Adrenal gland (tissue), 19 donors: Measurements from ENCODE around the gene HSPA12A. TPM values are rescaled to one million over a fixed set of nuclear protein-coding genes. Genes with fewer than 3 reads are reported as not detected.

ENCODE experiments used
- DNase-seq, 7 donors: peaks; one replicate each; pipeline ENCODE4 v3.0.0-alpha.2; 2019 to 2020
- H3K27ac ChIP-seq, 5 donors: fragments of 200-600 bp; sonication (generic) in 4 of 5; 1 replicate in 3 of 5; 2 replicates in 2 of 5; pipeline versions ENCODE4 v1.5.1 to v1.8.0; 2016 to 2020; ENCODE audit warnings: mild to moderate bottlenecking in 1 of 5
- H3K27me3 ChIP-seq: fragments of 200-600 bp; 2 replicates; pipeline ENCODE4 v1.8.0; 2021
- H3K36me3 ChIP-seq, 2 donors: fragments of 200-600 bp; replicated peaks in 1 of 2; 1 replicate in 1 of 2; 2 replicates in 1 of 2; pipeline versions ENCODE4 v1.5.1 to v1.8.0; 2018 to 2022
- H3K4me1 ChIP-seq, 2 donors: fragments of 200-600 bp; replicated peaks in 1 of 2; 1 replicate in 1 of 2; 2 replicates in 1 of 2; pipeline versions ENCODE4 v1.5.1 to v1.8.0; 2018 to 2021
- H3K4me3 ChIP-seq, 4 donors: fragments of 200-600 bp; sonication (generic) in 3 of 4; one replicate each; pipeline ENCODE4 v1.5.1; 2016 to 2018
- H3K9me3 ChIP-seq, 3 donors: fragments of 200-600 bp; sonication (generic) in 1 of 3; replicated peaks in 1 of 3; 1 replicate in 2 of 3; 2 replicates in 1 of 3; pipeline versions ENCODE4 v1.5.1 to v1.8.0; 2016 to 2021
- CTCF ChIP-seq, 6 experiments: fragments of 450-650 bp in 4 of 6; fragments of 200-600 bp in 2 of 6; sonication (generic) in 1 of 6; IDR thresholded peaks; 1 replicate in 5 of 6; 2 replicates in 1 of 6; pipeline versions ENCODE4 v1.5.1 to v1.8.0; 2016 to 2021; ENCODE audit warnings: antibody characterized with exemption in 6 of 6, mild to moderate bottlenecking in 2 of 6, moderate library complexity in 1 of 6
- POLR2A ChIP-seq, 2 donors: fragments of 450-650 bp; IDR thresholded peaks; one replicate each; pipeline ENCODE4 v1.6.1; 2017; ENCODE audit warnings: antibody characterized with exemption in 2 of 2, mild to moderate bottlenecking in 2 of 2, moderate library complexity in 1 of 2
- WGBS, 4 donors: extraction: QIAGEN DNeasy Blood & Tissue Kit in 2 of 4; methylation state at CpG; one replicate each; pipeline versions ENCODE4 v1.1.5 to v1.1.7; 2013 to 2017; 5-methylcytosine and 5-hydroxymethylcytosine counted together
- intact Hi-C, 2 donors: fragments of 100-400 bp; cut with DNase I; formaldehyde crosslinking; loops; one replicate each; pipeline versions ENCODE4 v1.14.1 to v1.15.0; 2022 to 2023
- long read RNA-seq, 10 donors: library from polyadenylated mRNA in 3 of 10; unstranded in 2 of 10; stranded (forward) in 1 of 10; transcript quantifications; one replicate each; pipeline ENCODE4 v2.0.0 and lab custom pipeline, GENCODE V29; 2021 to 2026
- polyA plus RNA-seq, 3 donors: library from polyadenylated mRNA; stranded (reverse); fragments of 200-250 nt in 2 of 3; fragments of 350-450 nt in 1 of 3; fragmentation: Illumina TruSeq in 1 of 3; extraction: RNeasy Lipid Tissue Mini Kit (QIAGEN cat#74804) in 1 of 3; gene quantifications; one replicate each; pipeline ENCODE4 v1.2.3, GENCODE V29; 2013 to 2014
- total RNA-seq, 9 donors: library from RNA; depleted of rRNA in 4 of 9; stranded (reverse); fragments of >200 nt in 4 of 9; fragments of 120-200 nt in 1 of 9; fragmentation: NEBNext Ultra II Directional in 1 of 9; extraction: Animal tissue kit (Norgen Biotek cat#: 25700) in 1 of 9; gene quantifications; one replicate each; pipeline versions ENCODE4 v1.1.0 to v1.2.4, GENCODE V29; 2013 to 2023
- donor health status: healthy with polysubstance abuse.
- donor health status: Bipolar disorder and iron deficiency.
- donor health status: DM: yes; HTN: yes; CAD: no.
- donor health status: DM: no; HTN: no; CAD: no.
- donor health status: DM: no; HTN: no; CAD: no.
- donor health status: DM: yes; HTN: yes; CAD: no.

Gene HSPA12A
- total RNA-seq (10 to 100 TPM; 28.9 to 61.3 (median 49.5) TPM), polyA plus RNA-seq (10 to 100 TPM; 20.1 to 35.7 (median 21.8) TPM)
- long read RNA-seq, donor 1, full-length matches to known transcripts: 4 of 4 reads
- long read RNA-seq, donor 1, partial matches to known transcripts: 0 of 4 reads
- long read RNA-seq, donor 1, other reads (novel, unspliced or antisense): 0 of 4 reads
- long read RNA-seq, donor 2, full-length matches to known transcripts: 4 of 10 reads
- long read RNA-seq, donor 2, partial matches to known transcripts: 6 of 10 reads
- long read RNA-seq, donor 2, other reads (novel, unspliced or antisense): 0 of 10 reads
- long read RNA-seq, donor 3, full-length matches to known transcripts: 4 of 4 reads
- long read RNA-seq, donor 3, partial matches to known transcripts: 0 of 4 reads
- long read RNA-seq, donor 3, other reads (novel, unspliced or antisense): 0 of 4 reads
- long read RNA-seq, donor 4, full-length matches to known transcripts: 2 of 10 reads
- long read RNA-seq, donor 4, partial matches to known transcripts: 2 of 10 reads
- long read RNA-seq, donor 4, other reads (novel, unspliced or antisense): 6 of 10 reads
- long read RNA-seq, donor 5, full-length matches to known transcripts: 18 of 32 reads
- long read RNA-seq, donor 5, partial matches to known transcripts: 2 of 32 reads
- long read RNA-seq, donor 5, other reads (novel, unspliced or antisense): 12 of 32 reads
- long read RNA-seq, donor 6, full-length matches to known transcripts: 1 of 6 reads
- long read RNA-seq, donor 6, partial matches to known transcripts: 2 of 6 reads
- long read RNA-seq, donor 6, other reads (novel, unspliced or antisense): 3 of 6 reads
- long read RNA-seq, donor 7, full-length matches to known transcripts: 1 of 1 reads
- long read RNA-seq, donor 7, partial matches to known transcripts: 0 of 1 reads
- long read RNA-seq, donor 7, other reads (novel, unspliced or antisense): 0 of 1 reads
- long read RNA-seq, donor 8, full-length matches to known transcripts: 3 of 3 reads
- long read RNA-seq, donor 8, partial matches to known transcripts: 0 of 3 reads
- long read RNA-seq, donor 8, other reads (novel, unspliced or antisense): 0 of 3 reads
- long read RNA-seq, donor 9, full-length matches to known transcripts: 3 of 3 reads
- long read RNA-seq, donor 9, partial matches to known transcripts: 0 of 3 reads
- long read RNA-seq, donor 9, other reads (novel, unspliced or antisense): 0 of 3 reads
- long read RNA-seq, donor 10, full-length matches to known transcripts: 5 of 5 reads
- long read RNA-seq, donor 10, partial matches to known transcripts: 0 of 5 reads
- long read RNA-seq, donor 10, other reads (novel, unspliced or antisense): 0 of 5 reads

- Histone ChIP-seq H3K36me3 (no peaks in the 10 kb centered on the region), H3K4me3 (peak within 1 kb of the TSS in 3 of 4 donors; percentile 66 to 94 (median 70)), H3K4me1 (peaks cover 17 to 26% of the 10 kb centered on the region in 2 donors), H3K27ac (peak within 1 kb of the TSS; percentile 89 to 99 (median 97)), H3K27me3 (no peaks in the 10 kb centered on the region), H3K9me3 (no peaks in the 10 kb centered on the region)
- intact Hi-C loops: no loop called here
- peak; percentile 80 to 90 (median 82) for DNase-seq
- WGBS, 4 donors: 0% methylated on average over 5 to 114 of the region's 114 CpGs
- peak; percentile 81 to 90 for TF ChIP-seq POLR2A (IDR thresholded peaks at IDR 0.05)
- peak in 2 of 6 experiments; percentile 3 to 28 for TF ChIP-seq CTCF (IDR thresholded peaks at IDR 0.05)
Observed at GRCh38 chr10:116742367-116743265, at the start of gene HSPA12A. Gene HSPA12A, minus strand, starts transcription at chr10:116742566. Its CDS starts 97 bp downstream, at chr10:116742469.

- peaks cover 5% of the 10 kb centered on the region for H3K27me3 ChIP-seq
- no peak overlapping the region for H3K4me3 ChIP-seq
- TF ChIP-seq POLR2A (IDR thresholded peaks at IDR 0.05) (no peak), CTCF (IDR thresholded peaks at IDR 0.05) (no peak)
- intact Hi-C loops: no loop called here
- no peaks in the 10 kb centered on the region for H3K9me3 ChIP-seq
- no peaks in the 10 kb centered on the region for H3K36me3 ChIP-seq
- DNase-seq: no peak
- WGBS, 4 donors: 87 to 100% (median 96%) methylated on average over 2 of the region's 2 CpGs
- H3K4me1 ChIP-seq: peaks cover 0 to 10% of the 10 kb centered on the region in 2 donors
- no peak overlapping the region for H3K27ac ChIP-seq
Observed at GRCh38 chr10:116791241-116791640, 48.9 kb upstream of the HSPA12A start.

- H3K36me3 ChIP-seq: no peaks in the 10 kb centered on the region
- peak overlapping the region in 1 of 4 donors; percentile 30 for H3K4me3 ChIP-seq
- 1 to 5% (median 3%) methylated on average over 13 to 29 of the region's 29 CpGs for WGBS, 4 donors
- H3K27me3 ChIP-seq: peaks cover 4% of the 10 kb centered on the region
- peak; percentile 68 to 91 (median 82) for DNase-seq
- no peaks in the 10 kb centered on the region for H3K9me3 ChIP-seq
- intact Hi-C loops: loop anchor here (2.0 to 5.0 kb wide), 3 partner anchors 101 to 156 kb away; no protein-coding TSS in a partner anchor
- TF ChIP-seq POLR2A (IDR thresholded peaks at IDR 0.05) (no peak), CTCF (IDR thresholded peaks at IDR 0.05) (peak; percentile 94 to 100 (median 98))
- H3K4me1 ChIP-seq: peaks cover 0 to 10% of the 10 kb centered on the region in 2 donors
- H3K27ac ChIP-seq: peak overlapping the region in 2 of 5 donors; percentile 48 to 70
Observed at GRCh38 chr10:116787893-116788665, 45.7 kb upstream of the HSPA12A start.
